IPS-NIHi7 (cell line): ENCODE results near the gene IFNG-AS1.
A peak's percentile ranks its signal among the peaks of the same experiment; 100 is the strongest.

ENCODE experiments used
- DNase-seq: peaks from one replicate; pipeline ENCODE4 v3.0.0; 2012; ENCODE audit warnings: mixed read lengths; ENCODE audit errors: extremely low spot score

IFNG-AS1 gene

GRCh38 chr12:67989184-67989920 lies at the start of gene IFNG-AS1:
TSS of gene IFNG-AS1 (plus strand) at chr12:67989447.
- no peak for DNase-seq

GRCh38 chr12:67939611-67940010 lies 49.6 kb upstream of the IFNG-AS1 start:
- DNase-seq = no peak

GRCh38 chr12:67940780-67941243 lies 48.4 kb upstream of the IFNG-AS1 start:
- peak; percentile 30 for DNase-seq

GRCh38 chr12:67942724-67943123 lies 46.5 kb upstream of the IFNG-AS1 start:
- no peak for DNase-seq

GRCh38 chr12:67943141-67943892 lies 45.9 kb upstream of the IFNG-AS1 start:
- DNase-seq = peak; percentile 58

- no peak for DNase-seq
These were observed 45.2 kb upstream of the IFNG-AS1 start for GRCh38 chr12:67944093-67944492.

- DNase-seq = no peak
These were observed 36.5 kb upstream of the IFNG-AS1 start for GRCh38 chr12:67952787-67953186.

- no peak for DNase-seq
These were observed 31.9 kb upstream of the IFNG-AS1 start for GRCh38 chr12:67957383-67957782.

GRCh38 chr12:67958187-67958586 lies 31.1 kb upstream of the IFNG-AS1 start:
- no peak for DNase-seq

- no peak for DNase-seq
These were observed 24.8 kb upstream of the IFNG-AS1 start for GRCh38 chr12:67964456-67964855.

GRCh38 chr12:67966560-67966959 lies 22.7 kb upstream of the IFNG-AS1 start:
- no peak for DNase-seq

- DNase-seq = no peak
These were observed 20.9 kb upstream of the IFNG-AS1 start for GRCh38 chr12:67968321-67968720.

GRCh38 chr12:67968725-67969124 lies 20.5 kb upstream of the IFNG-AS1 start:
- DNase-seq = no peak

- DNase-seq = no peak
These were observed 20.0 kb upstream of the IFNG-AS1 start for GRCh38 chr12:67969134-67969802.

- DNase-seq = no peak
These were observed 11.6 kb upstream of the IFNG-AS1 start for GRCh38 chr12:67977668-67978067.

- no peak for DNase-seq
These were observed 8.9 kb upstream of the IFNG-AS1 start for GRCh38 chr12:67980391-67980790.

GRCh38 chr12:67981287-67982162 lies 7.7 kb upstream of the IFNG-AS1 start:
- DNase-seq = peak; percentile 16

- no peak for DNase-seq
These were observed 7.1 kb upstream of the IFNG-AS1 start for GRCh38 chr12:67982164-67982563.

GRCh38 chr12:67986632-67987031 lies 2.6 kb upstream of the IFNG-AS1 start:
- DNase-seq = no peak

- DNase-seq = no peak
These were observed 636 bp upstream of the IFNG-AS1 start for GRCh38 chr12:67988601-67989021.

GRCh38 chr12:67991158-67991557 lies 1.9 kb downstream of the IFNG-AS1 start:
- DNase-seq = no peak
